Measurements from ENCODE around the gene IGFN1. TPM values are rescaled to one million over a fixed set of nuclear protein-coding genes. Genes with fewer than 3 reads are reported as not detected.

IGFN1 gene
- polyA plus RNA-seq, 1 of the 3 experiments (the other 2 are of a cell fraction), result 0.18 TPM

- no peak for TF ChIP-seq MEF2A (IDR thresholded peaks at IDR 0.05; ENCODE audit: borderline replicate concordance, low read depth)
- no peak for TF ChIP-seq RFX5 (IDR thresholded peaks at IDR 0.05; ENCODE audit: low read length)
- TF ChIP-seq GATA2 (CRISPR knock-in tag; IDR thresholded peaks at IDR 0.05), result no peak
- TF ChIP-seq EZH2phosphoT487 (IDR thresholded peaks at IDR 0.05; ENCODE audit: borderline replicate concordance, low read depth), result no peak
Measured at GRCh38 chr1:201213926-201214325, 23.3 kb downstream of the IGFN1 start (continued).

GRCh38 chr1:201214461-201214860 is 23.8 kb downstream of the IGFN1 start:
- H2AFZ ChIP-seq (ENCODE audit: low read depth), result no peak overlapping the region
- H3F3A ChIP-seq (replicated peaks; ENCODE audit: insufficient read depth), result no peaks in the 10 kb centered on the region
- H3K9me3 ChIP-seq, result no peaks in the 10 kb centered on the region
- H3K4me2 ChIP-seq, result no peak overlapping the region
- H3K9ac ChIP-seq, result no peak overlapping the region
- peak; percentile 23; the same call in 1 of the 2 replicates for TF ChIP-seq CTCF (IDR thresholded peaks at IDR 0.05)
- TF ChIP-seq ELF1 (IDR thresholded peaks at IDR 0.05), result no peak
- TF ChIP-seq TCF12 (IDR thresholded peaks at IDR 0.05), result no peak
- WGBS (ENCODE audit: low lambda C conversion rate), result 86% methylated on average over 4 of the region's 4 CpGs
- ChIA-PET POLR2A (no interaction called here), CTCF (interaction anchor here (1.0 to 1.2 kb wide), 4 partner anchors 9 to 242 kb away, joined by 3 to 5 read pairs (median 5); no protein-coding TSS in a partner anchor)
- no peak overlapping the region for H3K27ac ChIP-seq (ENCODE audit: low read depth in 2 of 2, low read length in 1 of 2)
- H4K20me1 ChIP-seq (ENCODE audit: insufficient read depth), result no peaks in the 10 kb centered on the region
- H3K36me3 ChIP-seq (replicated peaks in 1 of 2; ENCODE audit: control insufficient read depth in 1 of 2, insufficient read depth in 2 of 2, low read length in 1 of 2), result no peaks in the 10 kb centered on the region
- no peaks in the 10 kb centered on the region for H3K79me2 ChIP-seq (ENCODE audit: insufficient read depth)
- H3K4me3 ChIP-seq (ENCODE audit: low read depth in 2 of 2, low read length in 1 of 2), result no peak overlapping the region
- DNase-seq, result no peak
- no peaks in the 10 kb centered on the region for H3K4me1 ChIP-seq (ENCODE audit: control insufficient read depth in 1 of 2, insufficient read depth in 2 of 2, low read depth in 1 of 2, low read length in 1 of 2)
- no peaks in the 10 kb centered on the region for H3K9me2 ChIP-seq
- H3K27me3 ChIP-seq (ENCODE audit: insufficient read depth), result peaks cover 26% of the 10 kb centered on the region

GRCh38 chr1:201214886-201215285 is 24.3 kb downstream of the IGFN1 start:
- no peaks in the 10 kb centered on the region for H4K20me1 ChIP-seq (ENCODE audit: insufficient read depth)
- H3K27me3 ChIP-seq (ENCODE audit: insufficient read depth), result peaks cover 26% of the 10 kb centered on the region
- H3K4me3 ChIP-seq (ENCODE audit: low read depth in 2 of 2, low read length in 1 of 2), result no peak overlapping the region
- H3F3A ChIP-seq (replicated peaks; ENCODE audit: insufficient read depth), result no peaks in the 10 kb centered on the region
- ChIA-PET POLR2A (no interaction called here), CTCF (interaction anchor here (1.0 to 1.2 kb wide), 4 partner anchors 8 to 243 kb away, joined by 3 to 5 read pairs (median 5); no protein-coding TSS in a partner anchor)
- no peak overlapping the region for H3K9ac ChIP-seq
- no peak overlapping the region for H3K4me2 ChIP-seq
- H3K36me3 ChIP-seq (replicated peaks in 1 of 2; ENCODE audit: control insufficient read depth in 1 of 2, insufficient read depth in 2 of 2, low read length in 1 of 2), result no peaks in the 10 kb centered on the region
- H3K4me1 ChIP-seq (ENCODE audit: control insufficient read depth in 1 of 2, insufficient read depth in 2 of 2, low read depth in 1 of 2, low read length in 1 of 2), result no peaks in the 10 kb centered on the region
- no peak overlapping the region for H2AFZ ChIP-seq (ENCODE audit: low read depth)
- H3K9me3 ChIP-seq, result no peaks in the 10 kb centered on the region
- DNase-seq, result no peak
- no peaks in the 10 kb centered on the region for H3K9me2 ChIP-seq
- no peak overlapping the region for H3K27ac ChIP-seq (ENCODE audit: low read depth in 2 of 2, low read length in 1 of 2)
- TF ChIP-seq NRF1 (IDR thresholded peaks at IDR 0.05; ENCODE audit: low read depth, low read length), result no peak
- TF ChIP-seq ELF1 (IDR thresholded peaks at IDR 0.05), result no peak
- no peak for TF ChIP-seq USF1 (IDR thresholded peaks at IDR 0.05; ENCODE audit: borderline replicate concordance, low read depth)
- no peak for TF ChIP-seq EP300 (IDR thresholded peaks at IDR 0.05; ENCODE audit: borderline replicate concordance in 1 of 2, low read depth in 1 of 2, low read length in 1 of 2)
- no peak for TF ChIP-seq IRF3 (IDR thresholded peaks at IDR 0.05; ENCODE audit: low read depth, low read length)
- TF ChIP-seq TEAD4 (IDR thresholded peaks at IDR 0.05; ENCODE audit: borderline replicate concordance, insufficient read depth), result no peak
- TF ChIP-seq MAX (IDR thresholded peaks at IDR 0.05; ENCODE audit: low read depth), result no peak
- TF ChIP-seq USF2 (IDR thresholded peaks at IDR 0.05; ENCODE audit: borderline replicate concordance, low read depth, low read length), result no peak
- no peak for TF ChIP-seq FOXM1 (IDR thresholded peaks at IDR 0.05; ENCODE audit: low read depth)
- no peak for TF ChIP-seq NFIC (IDR thresholded peaks at IDR 0.05; ENCODE audit: borderline replicate concordance)
- TF ChIP-seq ZBTB33 (IDR thresholded peaks at IDR 0.05; ENCODE audit: borderline replicate concordance, low read depth), result no peak
- no peak for TF ChIP-seq RFX5 (IDR thresholded peaks at IDR 0.05; ENCODE audit: low read length)
- WGBS (ENCODE audit: low lambda C conversion rate), result 67% methylated on average over 3 of the region's 5 CpGs
- no peaks in the 10 kb centered on the region for H3K79me2 ChIP-seq (ENCODE audit: insufficient read depth)
